ENCODE data around the gene EPDR1.

EPDR1 gene

DNA sequence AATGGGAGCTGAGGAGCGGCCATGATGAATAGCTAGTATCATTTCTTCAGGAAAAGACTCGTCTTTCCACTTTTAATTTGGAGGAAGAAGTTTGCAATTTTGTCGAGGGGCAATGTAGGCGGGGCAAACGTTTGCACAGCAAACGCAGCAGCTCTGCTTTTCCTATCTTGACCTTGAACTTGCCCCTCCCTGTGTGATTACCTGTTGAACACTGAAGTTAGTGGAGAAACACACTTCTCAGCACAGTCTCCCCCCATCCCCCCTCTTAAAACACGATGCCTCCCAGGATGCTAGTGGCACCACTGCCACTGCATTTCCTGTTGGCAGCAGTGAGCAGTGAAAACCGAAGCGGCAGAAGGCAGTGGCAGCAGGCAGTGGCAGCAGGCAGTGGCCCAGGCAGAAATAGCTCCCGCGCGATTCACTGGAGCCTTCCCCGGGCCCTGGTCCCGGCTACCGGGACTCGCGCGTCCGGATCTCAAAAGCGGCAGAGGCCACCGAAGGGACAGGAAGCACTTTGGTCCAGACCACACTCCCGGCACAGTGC lies at the start of gene EPDR1:
TSS of gene EPDR1 (plus strand) at position 336 of the 544 bp plus-strand sequence. CDS start 300 bp downstream, outside the sequence.
- peak; percentile 87 to 88 for DNase-seq

GRCh38 chr7:37882086-37882485 lies 38.4 kb upstream of the EPDR1 start:
- DNase-seq, result no peak

DNA sequence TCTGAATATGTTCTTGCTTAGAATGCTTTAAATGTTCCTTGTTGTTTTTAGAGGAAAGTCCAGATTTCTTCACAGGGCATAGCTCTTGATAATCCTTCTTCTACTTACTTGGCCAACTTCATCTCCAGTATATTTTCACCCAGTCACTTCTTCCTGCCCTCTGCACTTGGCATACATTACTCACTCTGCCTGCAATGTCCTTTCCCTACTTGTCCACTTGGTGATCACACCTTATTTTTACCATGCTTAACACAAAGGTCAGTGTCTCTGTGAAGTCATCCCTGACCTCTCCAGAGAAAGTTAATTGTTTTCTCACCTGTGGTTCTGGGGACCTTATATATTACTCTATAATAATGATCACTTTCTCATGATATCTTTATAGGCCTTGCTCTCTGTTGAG lies 27.1 kb upstream of the EPDR1 start:
- no peak for DNase-seq

DNA sequence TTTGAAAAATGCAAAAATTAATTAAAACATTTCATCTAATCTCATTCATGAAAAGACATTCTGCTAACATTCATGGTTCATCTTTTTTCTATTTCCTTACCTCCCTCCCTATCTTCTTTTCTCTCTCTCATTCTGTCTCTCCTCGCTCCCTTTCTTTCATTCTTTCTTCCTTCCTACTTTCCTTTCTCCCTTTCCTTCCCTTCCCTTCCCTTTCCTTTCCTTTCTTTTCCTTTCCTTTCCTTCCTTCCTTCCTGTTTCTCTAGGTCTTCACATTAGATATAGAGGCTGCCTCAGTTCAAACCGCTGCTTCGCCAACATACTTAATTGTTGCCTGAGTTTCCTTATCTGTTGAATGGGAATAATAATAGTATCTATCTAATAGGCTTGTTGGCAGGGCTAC lies 25.8 kb upstream of the EPDR1 start:
- DNase-seq, result no peak

- DNase-seq, result no peak
These were observed 20.7 kb upstream of the EPDR1 start for GRCh38 chr7:37899712-37900247.

DNA sequence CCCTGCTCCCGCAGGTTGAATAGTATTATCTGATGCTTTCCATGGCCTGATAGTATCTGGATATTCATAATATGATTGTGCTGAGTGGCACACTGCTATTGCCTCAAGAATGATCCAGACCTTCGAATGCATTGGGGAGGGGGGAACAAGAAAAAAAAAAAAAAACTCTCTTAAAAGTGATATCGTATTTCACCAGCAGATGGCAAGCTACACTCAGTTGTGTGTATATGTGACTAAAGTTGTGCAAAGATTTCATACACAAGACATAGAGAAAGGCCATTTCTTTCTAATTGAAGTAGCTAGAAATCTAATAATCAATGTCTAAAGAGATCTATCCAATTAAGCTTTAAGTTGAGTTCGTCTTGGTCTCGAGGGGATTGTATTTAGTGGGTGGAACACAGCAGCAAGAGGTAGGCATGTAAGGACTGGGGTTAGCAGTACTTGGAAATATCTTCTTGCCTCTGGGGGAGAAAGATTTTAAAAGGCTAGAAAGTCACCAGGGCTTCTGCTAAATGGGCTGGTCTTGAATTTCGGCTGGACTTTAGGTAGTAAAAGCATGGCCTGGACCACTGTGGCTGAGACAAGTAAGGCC lies 19.1 kb upstream of the EPDR1 start:
- peak; percentile 45 to 65 for DNase-seq

GRCh38 chr7:37901890-37902524 lies 18.4 kb upstream of the EPDR1 start:
- peak in 1 of 2 experiments; percentile 37 for DNase-seq

- no peak for DNase-seq
These were observed 12.1 kb upstream of the EPDR1 start for GRCh38 chr7:37908221-37908788.

DNA sequence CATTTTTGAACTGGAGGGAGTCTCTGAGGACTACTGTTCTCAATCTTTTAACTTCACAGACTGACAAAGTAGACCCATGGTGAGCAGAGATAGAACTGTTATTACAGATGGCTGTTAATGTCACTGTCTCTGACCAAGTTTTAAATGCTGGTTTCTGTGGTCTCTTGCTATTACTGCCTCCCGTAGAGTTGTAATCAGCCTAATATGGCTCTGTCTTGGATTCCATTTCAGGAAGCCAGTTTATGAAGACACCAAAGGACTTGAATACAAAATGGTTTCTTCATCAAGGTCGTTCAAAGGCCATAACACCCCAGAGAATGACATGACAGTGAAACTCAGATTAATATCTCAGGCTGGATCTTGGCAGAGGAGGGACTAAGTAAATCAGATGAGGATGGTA lies 7.7 kb upstream of the EPDR1 start:
- DNase-seq, result no peak

GRCh38 chr7:37915438-37915837 lies 5.0 kb upstream of the EPDR1 start:
- peak in 1 of 2 experiments; percentile 4 for DNase-seq

DNA sequence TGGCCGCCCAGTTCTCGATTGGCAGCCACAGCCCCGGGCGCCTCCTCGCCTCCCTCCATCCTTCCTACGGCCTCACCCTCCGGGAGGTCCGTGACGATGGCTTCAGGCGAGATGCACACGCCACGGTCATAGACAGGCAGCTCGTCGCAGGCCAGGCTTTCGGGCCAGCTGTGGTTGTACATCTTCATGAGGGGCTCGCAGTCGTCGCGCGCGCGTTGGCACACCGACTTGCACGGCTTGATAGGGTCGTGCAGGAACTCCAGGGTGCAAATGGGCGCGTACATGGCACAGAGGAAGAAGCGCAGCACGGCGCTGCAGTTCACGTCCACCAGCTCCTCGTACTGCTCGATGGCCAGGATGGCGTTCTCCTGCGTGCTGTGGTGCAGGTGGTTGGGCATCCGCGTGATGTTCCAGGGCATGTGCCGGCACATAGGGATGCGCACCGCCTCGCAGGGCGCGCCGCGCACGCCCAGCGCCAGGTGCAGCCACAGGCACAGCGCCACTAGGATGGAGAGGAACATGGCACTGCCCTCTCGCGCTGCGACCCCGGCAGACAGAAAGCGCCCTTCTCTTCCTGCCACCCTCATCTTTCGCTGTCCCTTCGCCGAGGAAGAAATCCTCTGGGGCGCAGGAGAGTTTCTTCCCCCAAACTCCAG lies 4.3 kb upstream of the EPDR1 start:
- DNase-seq, result no peak

DNA sequence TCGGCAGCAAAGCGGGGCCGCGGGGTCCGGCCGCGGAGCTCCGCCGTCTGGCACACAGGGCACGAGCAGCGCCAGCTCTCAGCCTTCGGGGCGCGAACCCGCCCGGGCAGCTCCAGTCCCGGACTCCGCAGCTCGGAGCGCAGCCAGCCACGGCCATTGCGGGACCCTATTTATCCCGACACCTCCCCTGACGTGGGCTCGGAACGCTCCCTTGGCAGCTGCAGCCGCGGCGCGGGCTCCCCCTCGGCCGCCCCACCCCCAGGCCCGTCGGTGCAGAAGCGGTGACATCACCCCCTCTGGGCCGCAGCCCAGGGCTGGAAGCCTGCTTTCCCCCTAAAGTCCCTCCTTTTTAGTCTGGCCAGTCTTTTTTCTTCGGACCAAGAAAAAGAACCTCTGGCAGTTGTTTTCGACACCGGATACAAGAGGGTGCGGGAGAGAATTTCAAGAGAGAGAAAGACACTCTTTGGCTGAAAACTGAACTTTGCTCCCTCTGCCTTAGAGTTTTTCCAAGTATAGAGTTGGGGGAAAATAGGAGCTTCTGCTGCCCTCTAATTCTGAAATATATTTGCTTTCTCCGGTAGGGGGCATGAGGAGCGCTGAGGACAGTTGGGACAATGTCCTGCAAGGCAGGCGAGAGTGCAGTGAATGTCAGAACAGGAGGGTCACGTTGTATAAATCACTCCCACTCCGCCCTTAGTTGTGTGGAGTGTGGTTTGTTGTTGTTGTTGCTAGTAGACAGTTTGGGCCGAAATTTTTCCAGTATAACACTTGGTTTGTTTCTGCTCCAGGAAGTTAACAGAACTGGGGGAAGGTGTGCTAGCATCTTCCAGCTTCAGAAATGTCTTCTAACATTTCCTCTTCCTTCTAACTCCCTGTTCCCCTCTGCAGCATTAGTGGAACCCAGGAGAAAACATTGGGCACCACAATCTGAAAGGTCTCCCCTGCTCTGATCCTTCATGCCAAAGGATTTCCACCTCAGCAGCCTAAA lies 3.5 kb upstream of the EPDR1 start, which contains the start of gene SFRP4:
TSS of gene SFRP4 (minus strand) at position 145 of the 988 bp plus-strand sequence. CDS start 280 bp downstream, outside the sequence.
- DNase-seq, result peak; percentile 64 to 73

- peak in 1 of 2 experiments; percentile 6 for DNase-seq
These were observed 1.9 kb upstream of the EPDR1 start for GRCh38 chr7:37918526-37918925.

GRCh38 chr7:37920849-37921805 lies 687 bp downstream of the EPDR1 start:
- peak; percentile 61 to 77 for DNase-seq

DNA sequence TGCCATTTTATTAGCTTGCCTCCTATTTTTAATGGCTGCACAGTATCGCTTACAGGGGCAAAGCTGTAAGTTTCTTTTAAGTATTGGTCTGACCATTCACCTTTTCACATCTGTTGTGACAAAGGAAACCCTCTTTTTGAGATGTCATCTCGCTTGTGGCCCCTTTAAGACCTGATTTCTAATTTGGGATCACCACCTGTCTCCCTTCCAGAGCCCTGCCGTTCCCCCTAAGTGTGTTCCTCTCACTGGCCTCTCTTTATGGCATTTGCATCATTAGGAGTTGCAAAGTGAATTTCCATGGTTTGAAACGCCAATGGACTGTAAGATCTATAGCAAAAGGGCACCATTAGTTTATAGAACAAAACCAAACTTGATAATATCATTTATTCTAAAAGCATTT lies 1.4 kb downstream of the EPDR1 start:
- DNase-seq, result no peak

- no peak for DNase-seq
These were observed 3.6 kb downstream of the EPDR1 start for GRCh38 chr7:37923996-37924395.

DNA sequence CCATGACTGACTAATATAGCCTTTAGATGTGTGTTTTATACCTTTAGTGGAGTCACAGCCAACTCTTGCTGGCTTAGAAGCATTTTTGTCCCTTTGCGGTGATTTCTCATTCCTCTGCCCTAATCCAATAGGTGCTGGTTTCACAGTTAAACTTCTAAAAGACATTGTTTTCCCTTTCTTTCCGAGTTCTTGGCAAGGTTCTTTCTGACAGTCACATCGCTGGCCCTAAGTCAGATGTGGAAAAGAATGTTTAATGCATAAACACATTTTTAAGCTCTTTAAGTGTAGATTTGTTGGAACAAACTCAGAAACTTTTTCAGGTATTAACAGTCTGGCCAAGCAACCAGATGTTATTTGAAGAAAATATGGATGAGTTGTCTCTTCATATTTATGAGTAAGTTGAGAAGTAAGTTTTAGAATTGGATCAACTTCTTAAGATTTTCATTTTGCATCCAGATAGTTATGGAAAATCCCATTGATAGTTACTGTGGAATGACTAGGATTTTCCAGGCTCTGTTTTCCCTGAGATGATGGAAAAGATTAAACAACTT lies 4.1 kb downstream of the EPDR1 start:
- DNase-seq, result no peak

- no peak for DNase-seq
These were observed 5.2 kb downstream of the EPDR1 start for GRCh38 chr7:37925620-37926019.

GRCh38 chr7:37927773-37928444 lies 7.5 kb downstream of the EPDR1 start:
- DNase-seq, result no peak

- DNase-seq, result no peak
These were observed 8.4 kb downstream of the EPDR1 start for GRCh38 chr7:37928878-37929277.

Data from SHP77 (cell line).